PC-9 (cell line): ENCODE results near the gene PUM2. TPM values are rescaled to one million over a fixed set of nuclear protein-coding genes. Genes with fewer than 3 reads are reported as not detected.
"Not testable (repeated sequence)": the region's sequence is repeated elsewhere in the genome, so short reads cannot be mapped to it uniquely, and the experiment has no call there.

Source experiments
- BruUV-seq: library from RNA; stranded (reverse); fragments of 400-500 nt; replicated peaks from 2 replicates; lab custom pipeline; 2021; lab: Mats Ljungman, UMichigan
- CTCF ChIA-PET: fragments of 300-600 bp; sonication (Branson Sonifier 250); formaldehyde crosslinking; loops from one replicate; lab custom pipeline; 2022; ENCODE audit warnings: antibody characterized with exemption; lab: Charles Lee
- POLR2A ChIA-PET: fragments of 300-600 bp; sonication (Branson Sonifier 250); formaldehyde crosslinking; loops from one replicate; lab custom pipeline; 2022; ENCODE audit warnings: antibody characterized with exemption; ENCODE audit not compliant: unreplicated experiment; lab: Charles Lee
- DNase-seq, 2 experiments: peaks; one replicate each; pipeline versions ENCODE4 v3.0.0 to v3.0.0-alpha.2; 2015 to 2022; ENCODE audit warnings: mixed read lengths in 1 of 2
- H2AFZ ChIP-seq: fragments of 200-600 bp; sonication (generic); 2 replicates; pipeline ENCODE4 v1.8.1; 2017; ENCODE audit warnings: antibody characterized with exemption
- H3F3A ChIP-seq: fragments of 200-600 bp; sonication (generic); 2 replicates; pipeline ENCODE4 v1.8.1; 2017; ENCODE audit warnings: antibody characterized with exemption, mild to moderate bottlenecking, low read depth; ENCODE audit not compliant: insufficient read depth
- H3K27ac ChIP-seq: fragments of 200-600 bp; sonication (generic); 2 replicates; pipeline ENCODE4 v1.6.1; 2016; ENCODE audit warnings: mixed run types
- H3K27me3 ChIP-seq: fragments of 200-600 bp; sonication (generic); 2 replicates; pipeline ENCODE4 v1.6.1; 2016; ENCODE audit warnings: low read depth, mixed run types; ENCODE audit not compliant: insufficient read depth
- H3K36me3 ChIP-seq: fragments of 200-600 bp; sonication (generic); 2 replicates; pipeline ENCODE4 v1.6.1; 2016; ENCODE audit warnings: low read depth, mixed run types
- H3K4me1 ChIP-seq: fragments of 200-600 bp; sonication (generic); replicated peaks from 2 replicates; pipeline ENCODE4 v1.6.1; 2016; ENCODE audit warnings: mixed run types; ENCODE audit not compliant: insufficient read depth
- H3K4me2 ChIP-seq: fragments of 200-600 bp; sonication (generic); 2 replicates; pipeline ENCODE4 v1.6.1; 2017; ENCODE audit warnings: mixed run types
- H3K4me3 ChIP-seq: fragments of 200-600 bp; sonication (generic); 2 replicates; pipeline ENCODE4 v1.6.1; 2016; ENCODE audit warnings: mixed run types
- H3K79me2 ChIP-seq: fragments of 200-600 bp; sonication (generic); 2 replicates; pipeline ENCODE4 v1.6.1; 2017; ENCODE audit warnings: low read depth, mixed run types
- H3K9me2 ChIP-seq: fragments of 200-600 bp; sonication (generic); 2 replicates; pipeline ENCODE4 v1.8.1; 2017; ENCODE audit warnings: mild to moderate bottlenecking; ENCODE audit not compliant: insufficient read depth
- H3K9me3 ChIP-seq: fragments of 200-600 bp; sonication (generic); 2 replicates; pipeline ENCODE4 v1.8.1; 2016; ENCODE audit warnings: low read depth; ENCODE audit not compliant: insufficient read depth
- H4K20me1 ChIP-seq: fragments of 200-600 bp; sonication (generic); 2 replicates; pipeline ENCODE4 v1.8.1; 2017; ENCODE audit not compliant: insufficient read depth
- CTCF ChIP-seq: fragments of 200-600 bp; sonication (generic); conservative IDR thresholded peaks from 2 replicates; pipeline ENCODE4 v1.6.1; 2017; ENCODE audit warnings: mixed run types, antibody characterized with exemption, mild to moderate bottlenecking, moderate library complexity
- EZH2 ChIP-seq: fragments of 200-600 bp; sonication (generic); IDR thresholded peaks from 2 replicates; pipeline ENCODE4 v1.8.0; 2017; ENCODE audit warnings: antibody characterized with exemption, low read depth
- intact Hi-C: fragments of 100-400 bp; cut with micrococcal nuclease; formaldehyde crosslinking; loops from one replicate; pipeline ENCODE4 v1.10.0; 2022; ENCODE audit not compliant: unreplicated experiment
- total RNA-seq: library from RNA; stranded (reverse); gene quantifications from 2 replicates; pipeline ENCODE4 v1.2.3, GENCODE V29; 2021

PUM2 gene
- total RNA-seq, 1 experiment from 2014 or later: 99.3 TPM

GRCh38 chr2:20242727-20243377, 107.8 kb downstream of the PUM2 start:
- ChIA-PET POLR2A (no interaction called here), CTCF (no interaction called here)
- no peaks in the 10 kb centered on the region for H4K20me1 ChIP-seq

DNA sequence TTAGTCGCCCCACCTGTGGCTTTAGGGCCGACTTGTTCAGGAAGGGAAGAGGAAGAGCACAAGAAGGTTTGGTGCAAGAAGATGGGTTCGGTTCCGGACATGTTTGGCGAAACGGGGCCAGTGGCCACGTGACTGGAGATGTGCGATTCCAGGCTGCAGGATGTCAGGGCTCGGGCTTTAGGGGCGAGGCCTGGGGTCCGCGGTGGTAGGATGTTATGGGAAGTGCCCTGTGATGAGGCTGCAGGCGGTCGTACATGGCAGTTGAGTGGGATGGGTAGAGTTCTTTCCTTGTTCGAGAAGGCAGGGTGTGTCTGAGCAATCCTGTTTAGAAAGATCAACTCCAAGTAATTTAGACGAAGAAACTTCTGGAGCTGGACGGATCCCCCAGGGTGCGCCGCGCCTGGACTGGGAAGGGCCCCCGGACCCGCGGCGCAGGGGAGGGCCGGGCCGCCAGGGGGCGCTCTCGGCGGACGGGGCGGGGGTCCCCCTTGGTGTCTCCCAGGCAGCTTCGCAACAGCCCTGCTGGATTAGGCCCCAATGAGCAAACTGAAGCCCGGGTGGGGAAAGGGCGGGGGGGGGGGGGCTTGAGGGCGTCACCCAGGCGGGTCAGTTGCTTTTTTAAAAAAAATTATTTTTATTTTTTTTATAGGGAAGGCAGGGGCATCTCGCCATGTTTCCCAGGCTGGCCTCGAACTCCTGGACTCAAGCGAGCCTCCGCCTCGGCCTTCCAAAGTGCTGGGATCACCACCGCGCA, 108.5 kb downstream of the PUM2 start:
- TF ChIP-seq CTCF (no peak), EZH2 (no peak)
- H3K27me3 ChIP-seq: no peaks in the 10 kb centered on the region
- no peak overlapping the region for H3K4me2 ChIP-seq
- no peak overlapping the region for H3K4me3 ChIP-seq
- no peaks in the 10 kb centered on the region for H3K79me2 ChIP-seq
- DNase-seq: no peak
- POLR2A ChIA-PET: no interaction called here
- no peaks in the 10 kb centered on the region for H3K36me3 ChIP-seq
- CTCF ChIA-PET: no interaction called here
- intact Hi-C loops: no loop called here
- no peaks in the 10 kb centered on the region for H4K20me1 ChIP-seq
- peaks cover 30% of the 10 kb centered on the region for H3F3A ChIP-seq
- H3K4me1 ChIP-seq: no peaks in the 10 kb centered on the region
- no peaks in the 10 kb centered on the region for H3K9me3 ChIP-seq
- no peak overlapping the region for H3K27ac ChIP-seq
- no peaks in the 10 kb centered on the region for H3K9me2 ChIP-seq
- no peak overlapping the region for H2AFZ ChIP-seq
- no TSS peak for BruUV-seq

More at GRCh38 chr2:20242727-20243377, 107.8 kb downstream of the PUM2 start:
- H3K4me1 ChIP-seq: no peaks in the 10 kb centered on the region
- no TSS peak for BruUV-seq
- no peak overlapping the region for H2AFZ ChIP-seq
- no peak overlapping the region for H3K4me2 ChIP-seq
- TF ChIP-seq CTCF: no peak
- no peaks in the 10 kb centered on the region for H3K36me3 ChIP-seq
- DNase-seq: no peak
- H3K9me2 ChIP-seq: no peaks in the 10 kb centered on the region
- H3K4me3 ChIP-seq: no peak overlapping the region
- H3K9me3 ChIP-seq: no peaks in the 10 kb centered on the region
- no peak overlapping the region for H3K27ac ChIP-seq
- no peaks in the 10 kb centered on the region for H3K27me3 ChIP-seq
- peaks cover 31% of the 10 kb centered on the region; the same call in 1 of the 2 replicates for H3F3A ChIP-seq
- intact Hi-C loops: no loop called here
- no peaks in the 10 kb centered on the region for H3K79me2 ChIP-seq

GRCh38 chr2:20240291-20240690, 110.4 kb downstream of the PUM2 start:
- H3K79me2 ChIP-seq, POLR2A ChIA-PET, intact Hi-C loops, DNase-seq, H3K9me3 ChIP-seq, H3K27me3 ChIP-seq, H3K4me2 ChIP-seq, H3K27ac ChIP-seq, BruUV-seq, H3K36me3 ChIP-seq, H3K9me2 ChIP-seq, H2AFZ ChIP-seq, H4K20me1 ChIP-seq, H3K4me3 ChIP-seq, CTCF ChIA-PET: not testable (repeated sequence)
- Histone ChIP-seq H3F3A (peaks cover 24% of the 10 kb centered on the region), H3K4me1 (peaks cover 16% of the 10 kb centered on the region)
